Astrocyte of the hippocampus (primary cell): ENCODE results near the gene TMEM163.
"Not testable (repeated sequence)": the region's sequence is repeated elsewhere in the genome, so short reads cannot be mapped to it uniquely, and the experiment has no call there.

Source experiments
- DNase-seq: peaks from one replicate; pipeline ENCODE4 v3.0.0; 2011; ENCODE audit warnings: low read depth, low spot score

TMEM163 gene

DNA sequence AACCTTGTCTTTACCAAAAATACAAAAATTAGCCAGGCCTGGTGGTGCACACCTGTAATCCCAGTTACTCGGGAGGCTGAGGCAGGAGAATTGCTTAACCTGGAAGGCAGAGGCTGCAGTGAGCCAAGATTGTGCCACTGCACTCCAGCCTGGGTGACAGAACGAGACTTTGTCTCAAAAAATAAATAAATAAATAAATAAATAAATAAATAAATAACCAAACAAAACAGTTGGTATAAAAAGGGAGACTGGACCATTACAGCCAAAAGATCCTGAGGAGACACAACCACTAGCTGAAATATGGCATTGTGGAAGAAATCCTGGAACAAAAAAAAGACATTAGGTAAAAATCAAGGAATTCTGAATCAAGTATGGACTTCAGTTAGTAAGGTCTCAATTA is 4.9 kb upstream of the TMEM163 start:
- not testable (repeated sequence) for DNase-seq

DNA sequence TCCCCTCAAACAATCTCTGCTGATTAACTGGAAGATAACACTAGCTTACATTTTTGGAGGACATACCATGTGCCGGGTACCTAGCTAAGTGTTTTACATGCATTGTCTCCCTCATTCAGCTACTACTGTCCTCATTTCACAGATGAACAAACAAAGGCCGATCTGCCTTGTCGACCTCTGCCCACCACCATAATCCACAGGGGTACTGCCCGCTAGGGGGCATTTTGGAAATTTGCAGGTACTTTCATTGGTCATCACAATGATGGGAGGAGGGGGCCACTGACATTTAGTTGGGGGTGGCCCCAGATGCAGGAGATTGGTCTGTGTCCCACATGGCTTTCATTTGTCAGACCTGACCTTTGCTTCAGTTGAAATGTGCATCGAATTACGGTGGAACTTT is 3.9 kb upstream of the TMEM163 start:
- no peak for DNase-seq

DNA sequence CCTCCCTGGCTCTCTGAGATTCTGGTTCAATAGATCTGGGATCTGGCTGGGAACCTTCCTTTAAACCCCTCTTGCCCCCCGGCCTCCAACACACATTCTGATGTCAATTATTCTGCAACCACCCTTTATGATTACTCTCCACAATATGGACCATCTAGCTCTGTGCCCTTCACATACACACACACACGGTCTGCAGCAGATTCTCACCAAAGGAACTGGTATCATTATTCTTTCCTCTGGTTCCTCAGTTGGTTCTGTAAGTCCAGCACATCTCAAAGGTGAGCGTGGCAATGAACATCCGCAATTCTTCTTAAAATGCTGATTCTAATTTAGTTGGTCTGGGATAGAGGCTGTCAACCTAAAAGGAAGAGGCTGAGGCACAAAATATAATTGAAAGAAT is 2.8 kb upstream of the TMEM163 start:
- no peak for DNase-seq

DNA sequence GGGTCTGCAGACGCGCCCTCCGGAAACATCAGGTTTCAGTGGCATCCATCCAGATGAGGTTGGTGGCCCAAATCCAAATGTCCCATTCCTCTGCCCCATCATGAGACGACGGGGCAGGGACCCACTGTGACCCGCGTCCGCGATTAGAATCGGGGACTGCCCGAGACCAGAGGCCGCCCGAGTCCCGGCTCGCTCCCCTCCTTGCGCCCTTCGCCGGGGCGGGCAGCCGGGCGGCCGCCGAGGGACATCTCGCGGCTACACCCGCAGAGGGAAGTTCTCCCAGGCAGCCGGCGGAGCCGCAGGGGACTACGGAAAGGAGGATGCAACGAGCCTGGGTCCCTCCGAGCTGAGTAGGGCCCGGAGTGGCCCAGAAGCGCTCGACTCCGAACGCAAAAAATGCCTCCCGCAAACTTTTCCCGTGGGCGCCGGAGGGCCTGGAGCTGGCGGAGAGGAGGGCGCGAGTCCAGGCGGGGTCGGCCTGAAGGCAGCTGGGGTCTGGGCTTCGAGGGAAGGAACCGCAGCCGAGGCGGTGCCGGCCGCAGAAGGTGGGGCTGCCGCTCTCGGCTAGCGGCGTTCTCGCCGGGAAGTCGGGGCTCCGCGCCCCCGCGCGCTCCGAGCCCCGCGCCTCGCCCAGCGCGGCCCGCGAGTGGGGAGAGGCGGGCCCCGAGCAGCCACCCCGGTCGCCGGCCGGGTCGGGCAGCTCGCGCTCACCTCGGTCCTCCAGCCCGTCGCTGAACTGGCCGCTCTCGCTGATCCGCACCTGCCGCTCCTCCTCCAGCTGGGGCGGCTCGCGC is 580 bp downstream of the TMEM163 start:
- DNase-seq = peak; percentile 58

DNA sequence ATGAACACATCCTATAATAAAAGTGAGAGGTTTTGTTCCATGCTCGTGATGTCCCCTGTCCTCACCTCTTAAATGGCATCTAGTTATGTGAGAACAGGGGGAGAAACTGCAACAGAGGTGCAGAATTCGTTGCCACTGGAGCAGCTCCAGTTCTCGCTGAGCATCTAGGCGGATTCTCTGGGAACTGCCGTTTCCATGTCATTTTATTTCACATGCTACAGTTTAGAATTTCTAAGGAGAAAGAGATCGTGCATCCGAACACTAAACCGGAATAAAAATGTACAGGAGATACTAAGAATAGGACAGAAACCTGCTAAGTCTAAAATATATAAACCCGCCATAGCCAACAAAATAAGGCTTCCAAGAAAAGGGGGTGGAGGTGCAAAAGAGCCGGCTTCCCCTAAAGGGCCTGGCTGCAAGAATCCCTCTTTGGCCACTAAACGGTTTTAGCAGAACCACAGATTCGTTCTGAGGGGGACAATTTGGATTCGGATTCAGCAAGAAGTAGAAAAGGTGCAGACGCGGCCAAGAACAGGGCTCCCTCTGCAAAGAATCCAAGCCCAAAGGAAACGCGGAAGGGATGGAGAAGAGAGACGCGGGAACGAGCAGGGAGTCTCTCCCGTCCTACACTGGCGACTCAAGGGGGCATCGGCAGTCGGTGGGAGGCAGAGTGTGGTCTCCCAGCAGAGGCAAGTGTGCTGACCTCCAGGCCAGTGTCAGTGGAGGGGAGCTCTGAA is 1.3 kb downstream of the TMEM163 start:
- DNase-seq = peak; percentile 18

DNA sequence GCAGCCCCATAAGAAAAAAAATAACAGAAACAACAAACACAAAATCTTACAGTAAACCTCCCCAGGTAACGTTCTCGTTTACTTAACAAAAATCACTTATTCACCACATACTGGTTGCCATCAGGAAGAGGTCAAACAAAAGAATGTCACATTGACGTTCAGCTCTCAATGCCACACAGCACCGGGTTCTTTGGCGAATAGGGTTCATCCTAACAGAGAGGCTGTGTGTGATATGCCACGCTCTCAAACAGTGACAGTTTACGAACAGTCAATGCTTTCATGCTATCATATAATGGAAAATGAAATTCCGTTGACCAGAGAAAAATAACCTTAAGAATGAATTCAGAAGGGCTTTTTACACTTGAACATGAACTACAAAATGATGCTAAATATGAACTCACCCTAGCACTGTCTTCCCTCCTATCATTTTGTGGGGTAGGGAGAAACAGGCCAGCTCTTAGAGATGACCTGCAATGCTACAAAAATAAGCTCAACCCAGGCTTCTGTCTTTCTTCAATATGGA is 2.0 kb downstream of the TMEM163 start:
- no peak for DNase-seq

DNA sequence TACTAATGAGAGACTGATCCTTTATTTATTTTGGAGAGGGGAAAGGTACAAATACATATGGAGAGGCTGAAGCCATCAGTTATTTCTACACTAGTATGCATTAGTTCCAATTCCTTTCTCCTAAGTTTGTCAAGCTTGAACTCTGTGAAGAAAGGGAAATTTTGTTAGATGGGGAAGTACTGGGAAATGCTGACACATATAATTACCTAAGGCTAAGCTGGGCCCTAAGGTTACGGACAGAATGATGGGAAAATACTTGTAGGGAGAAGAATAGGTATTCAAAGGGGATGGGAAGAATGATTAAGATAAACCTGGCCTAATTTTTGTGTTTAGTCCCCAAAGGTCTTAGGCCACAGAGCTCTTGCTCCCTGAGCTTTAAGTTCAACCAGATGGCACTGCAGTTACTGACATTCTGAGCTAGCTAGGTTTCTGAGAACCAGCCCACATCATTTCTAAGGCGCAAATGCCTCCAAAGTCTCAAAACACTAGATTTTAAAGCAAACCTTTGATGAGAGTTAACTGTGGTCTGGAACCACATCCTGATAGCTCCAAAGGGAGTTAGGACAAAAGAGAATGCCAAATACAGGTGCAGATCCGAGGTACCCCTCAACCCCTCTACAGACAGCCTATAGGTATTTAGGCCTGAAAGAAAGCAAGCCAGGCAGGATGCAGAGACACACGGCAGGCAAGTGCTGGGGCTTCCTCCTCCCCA is 2.7 kb downstream of the TMEM163 start:
- DNase-seq = no peak

DNA sequence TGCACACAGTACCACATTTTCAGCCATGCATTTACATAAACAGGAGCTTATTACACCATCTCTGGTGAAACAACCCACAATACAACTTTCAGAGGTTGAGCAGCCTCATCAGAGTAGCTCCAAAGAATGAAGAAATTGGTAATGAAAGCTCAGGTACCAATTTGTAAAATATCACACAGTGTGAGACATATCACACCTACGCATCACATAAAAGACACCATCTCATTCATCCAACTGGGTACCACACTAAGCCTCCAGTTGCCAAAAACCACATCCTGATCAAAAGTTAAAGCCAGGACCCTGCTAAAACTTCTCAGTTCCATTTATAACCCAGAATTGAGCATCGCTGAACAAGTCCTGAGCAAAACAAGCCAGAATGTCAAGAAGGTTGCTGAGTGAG is 4.6 kb downstream of the TMEM163 start:
- DNase-seq = no peak

DNA sequence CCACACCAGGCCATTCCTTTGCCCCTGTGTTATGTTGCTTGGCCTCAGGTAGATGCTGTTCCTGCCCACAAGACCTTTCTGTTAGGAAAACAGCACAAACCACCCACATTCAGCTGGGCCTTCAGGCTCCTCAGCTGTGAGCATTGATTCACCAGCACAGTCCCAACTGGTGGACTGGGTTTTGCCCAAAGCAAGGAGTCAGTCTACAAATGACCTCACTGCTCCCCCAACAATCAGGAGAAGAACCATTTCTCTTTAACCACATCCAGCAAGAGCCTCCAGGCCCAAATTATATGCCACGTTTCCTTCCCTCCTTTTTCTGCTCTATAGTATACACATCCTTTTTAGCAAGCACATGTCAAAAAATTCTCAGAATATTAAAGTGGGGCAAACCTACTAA is 5.2 kb downstream of the TMEM163 start:
- DNase-seq = no peak

DNA sequence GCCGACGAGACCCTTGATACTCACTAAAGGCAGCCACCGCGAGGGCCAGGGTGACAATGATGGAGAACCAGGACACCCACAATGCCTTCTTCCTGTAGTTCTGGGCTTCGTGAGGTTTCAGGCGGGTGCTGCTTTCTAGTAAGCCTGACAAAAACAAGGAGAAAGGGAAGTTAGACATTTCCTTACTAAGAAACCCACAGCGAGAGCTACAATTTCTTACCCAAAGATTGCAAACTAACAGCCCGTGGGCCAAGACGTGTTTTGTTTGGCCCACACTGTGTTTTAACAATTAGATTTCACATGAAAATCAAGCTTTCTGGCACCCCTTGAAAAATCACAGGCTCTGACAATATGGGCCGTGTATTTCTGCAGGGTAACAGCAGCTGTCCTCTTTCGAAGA is 5.6 kb downstream of the TMEM163 start:
- DNase-seq = peak; percentile 17

DNA sequence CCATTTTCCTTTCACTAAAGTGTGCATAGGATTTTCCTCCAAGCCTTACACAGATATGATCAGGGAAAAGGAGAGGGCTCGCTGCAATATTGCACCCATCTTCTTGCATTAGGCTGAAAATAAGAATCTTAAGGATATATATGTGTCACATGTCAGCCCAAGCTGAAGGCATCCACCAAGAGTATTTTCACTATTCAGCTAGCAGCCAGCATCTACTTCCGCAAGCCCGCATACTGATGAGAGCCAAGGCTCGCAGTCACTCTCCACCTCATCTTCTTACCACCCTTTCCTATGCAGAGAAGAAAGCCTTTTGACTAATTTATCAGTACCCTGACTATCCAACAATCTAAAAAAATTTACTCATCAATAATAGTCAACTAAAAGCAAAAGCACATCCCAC is 6.1 kb downstream of the TMEM163 start:
- DNase-seq = no peak

DNA sequence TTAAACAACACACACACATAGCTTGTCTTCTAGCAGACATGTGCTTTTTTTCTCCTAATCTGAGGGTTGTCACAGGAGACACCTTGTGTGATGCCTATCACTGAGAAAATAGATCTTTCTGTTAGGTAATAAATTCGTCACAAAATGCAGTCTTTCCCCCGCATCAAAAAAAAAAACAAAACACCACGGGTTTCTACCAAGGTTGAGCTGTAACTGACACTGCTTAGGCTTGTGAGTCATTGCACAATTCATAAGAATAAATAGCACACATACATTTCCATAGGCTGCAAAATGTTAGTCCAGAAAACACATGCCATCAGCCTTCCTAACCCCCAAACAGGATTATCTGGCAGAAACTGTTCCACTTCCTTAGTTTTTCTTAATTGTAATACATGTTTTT is 6.5 kb downstream of the TMEM163 start:
- no peak for DNase-seq

DNA sequence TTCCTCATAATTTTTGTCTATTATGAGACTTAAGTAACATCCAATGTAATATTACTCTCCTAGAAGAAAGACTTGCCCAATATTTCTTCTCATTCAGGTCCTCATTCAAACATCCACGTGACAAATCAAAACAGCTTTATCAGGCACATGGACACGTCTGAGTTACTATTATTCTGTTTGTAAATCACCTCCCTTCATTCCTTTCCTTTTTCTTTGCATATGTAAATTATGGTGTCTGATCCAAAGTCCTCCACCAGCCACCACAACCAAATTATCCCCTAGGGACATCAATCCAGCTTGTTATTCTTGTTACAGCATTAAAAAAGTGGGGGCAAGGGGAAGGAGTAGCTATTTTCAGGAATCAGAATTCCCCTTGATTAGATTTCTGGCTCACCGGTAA is 7.1 kb downstream of the TMEM163 start:
- DNase-seq = peak; percentile 55

DNA sequence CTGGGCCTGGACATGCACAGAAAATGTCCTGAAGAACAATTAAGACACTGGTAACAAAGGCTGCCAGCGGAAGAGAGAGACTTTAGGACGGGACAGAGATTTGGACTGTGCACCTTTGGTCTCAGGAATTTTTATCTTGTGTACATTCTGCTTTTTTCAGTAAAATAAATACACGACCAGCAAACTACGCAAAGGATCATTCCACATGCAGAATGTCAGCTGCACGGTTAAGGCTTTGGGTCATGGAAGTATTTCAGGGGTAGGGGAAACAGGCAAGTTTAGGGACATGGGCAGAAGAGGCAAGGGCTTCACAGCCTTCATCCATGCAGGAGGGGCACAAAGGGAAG is 11.5 kb downstream of the TMEM163 start:
- DNase-seq = no peak

DNA sequence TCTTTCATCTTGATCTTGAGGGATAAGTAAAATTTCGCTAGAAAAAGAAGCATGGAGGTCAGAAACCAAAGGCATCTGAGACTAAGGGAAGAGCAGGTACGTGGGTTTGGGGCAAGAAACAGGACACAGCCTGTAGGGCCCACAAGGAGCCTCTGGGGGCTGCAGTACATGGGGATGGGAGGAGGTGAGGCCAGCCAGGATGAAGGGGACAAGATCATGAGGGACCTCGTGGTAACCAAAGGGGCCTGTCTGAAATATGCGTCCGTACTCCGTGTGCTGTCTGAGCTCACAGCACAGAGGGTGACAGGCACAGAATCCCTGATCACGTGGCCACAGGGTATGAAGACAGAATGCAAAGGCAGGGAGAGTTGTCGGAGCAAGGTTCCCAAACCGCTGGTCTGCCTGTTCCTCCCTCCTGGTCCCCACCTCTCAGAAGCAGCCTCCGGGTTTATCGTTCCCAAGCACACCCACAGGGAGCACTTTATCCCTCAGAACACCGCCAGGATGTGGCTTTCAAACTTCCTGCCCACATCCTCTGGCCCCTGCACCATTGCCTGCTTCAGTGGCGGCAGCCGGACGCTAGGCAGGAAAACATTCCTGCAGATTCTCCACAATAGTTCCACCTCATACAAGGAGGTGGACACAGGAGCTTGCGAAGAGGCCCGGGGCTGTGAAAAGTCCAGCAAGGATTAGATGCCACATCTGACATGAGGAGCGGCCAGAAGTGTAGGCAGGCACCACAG is 12.0 kb downstream of the TMEM163 start:
- DNase-seq = no peak

DNA sequence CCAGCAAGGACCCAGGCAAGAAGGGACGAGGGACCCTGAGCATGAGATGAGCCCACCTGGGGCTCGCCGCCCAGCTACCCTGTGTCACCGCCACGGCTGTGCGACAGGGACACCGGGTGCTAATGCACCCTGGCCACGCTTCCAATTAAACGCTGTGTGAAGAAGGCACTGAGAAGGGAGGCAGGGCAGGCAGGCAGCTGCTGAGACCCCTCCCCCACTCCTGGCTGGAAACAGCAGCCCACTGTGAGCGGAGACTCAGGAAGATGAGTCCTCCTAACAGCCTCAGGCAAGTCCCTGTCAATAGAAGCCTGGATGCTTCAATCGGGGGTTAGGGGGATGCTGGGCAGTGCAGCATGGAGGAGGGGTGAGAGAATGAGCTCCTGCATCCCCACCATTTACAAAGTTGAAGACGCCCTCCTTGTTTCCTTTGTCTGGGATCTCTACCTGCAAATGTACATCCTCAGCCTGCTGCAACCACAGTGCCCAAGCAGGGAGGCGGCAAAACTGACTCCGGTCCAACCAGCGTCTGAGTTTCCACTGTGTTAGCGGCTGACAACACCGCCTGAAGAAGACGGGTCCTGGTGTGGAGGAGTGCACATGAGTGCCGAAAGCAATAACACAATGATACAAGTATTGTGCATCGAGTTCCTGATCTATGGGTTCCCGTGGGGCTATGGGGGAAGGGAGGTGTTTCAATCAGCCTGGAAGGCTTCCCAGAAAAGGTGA is 12.8 kb downstream of the TMEM163 start:
- no peak for DNase-seq

DNA sequence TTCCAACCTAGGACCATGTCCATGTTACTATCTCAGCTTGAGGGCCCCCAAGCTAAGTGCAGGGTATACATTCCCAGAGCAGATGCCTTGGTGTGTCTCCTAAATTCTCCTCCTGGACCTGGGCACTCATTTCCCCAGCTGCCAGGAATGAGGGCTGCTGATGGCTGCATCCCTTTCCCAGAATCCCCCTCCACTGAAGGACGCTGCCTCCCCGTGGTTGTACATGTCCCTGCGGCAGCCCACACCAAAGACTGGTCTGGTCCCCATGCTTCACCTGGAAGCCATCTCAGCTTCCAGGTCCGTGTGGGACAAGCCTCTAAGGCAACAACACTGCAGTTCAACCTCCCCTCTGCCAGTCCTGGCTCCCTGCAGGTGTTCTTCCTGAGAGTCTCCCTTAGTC is 14.6 kb downstream of the TMEM163 start:
- DNase-seq = no peak

DNA sequence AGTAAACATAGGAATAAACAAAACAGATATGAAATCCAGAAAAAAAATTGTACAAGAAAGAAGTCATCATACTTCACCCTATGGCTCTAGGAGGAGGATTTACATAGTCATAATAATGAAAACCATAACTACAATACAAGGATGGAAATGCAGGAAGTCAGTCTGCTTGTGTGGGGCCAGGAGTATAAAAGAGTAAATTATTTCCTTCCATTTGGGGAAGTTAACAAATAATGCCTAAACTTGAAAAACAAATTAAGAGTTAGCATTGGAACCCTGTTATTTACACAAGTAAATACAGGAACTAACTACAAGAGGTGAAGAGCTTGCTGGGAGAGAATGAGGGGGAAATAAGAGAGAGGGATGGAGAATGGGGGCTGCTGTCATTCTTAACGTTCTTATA is 15.4 kb downstream of the TMEM163 start:
- no peak for DNase-seq

DNA sequence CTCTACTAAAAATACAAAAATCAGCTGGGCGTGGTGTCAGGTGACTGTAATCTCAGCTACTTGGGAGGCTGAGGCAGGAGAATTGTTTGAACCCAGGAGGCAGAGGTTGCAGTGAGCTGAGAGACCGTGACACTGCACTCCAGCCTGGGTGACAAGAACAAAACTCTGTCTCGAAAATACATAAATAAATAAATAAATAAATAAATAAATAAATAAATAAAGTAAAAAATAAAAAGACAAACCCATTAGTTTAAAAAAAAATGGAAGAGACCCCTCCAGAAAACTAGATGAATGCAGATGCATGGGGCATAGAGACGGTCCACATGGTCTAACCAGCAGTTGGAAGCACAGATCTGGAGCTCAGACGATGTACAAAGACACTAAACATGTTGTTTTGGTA is 18.1 kb downstream of the TMEM163 start:
- DNase-seq = no peak

DNA sequence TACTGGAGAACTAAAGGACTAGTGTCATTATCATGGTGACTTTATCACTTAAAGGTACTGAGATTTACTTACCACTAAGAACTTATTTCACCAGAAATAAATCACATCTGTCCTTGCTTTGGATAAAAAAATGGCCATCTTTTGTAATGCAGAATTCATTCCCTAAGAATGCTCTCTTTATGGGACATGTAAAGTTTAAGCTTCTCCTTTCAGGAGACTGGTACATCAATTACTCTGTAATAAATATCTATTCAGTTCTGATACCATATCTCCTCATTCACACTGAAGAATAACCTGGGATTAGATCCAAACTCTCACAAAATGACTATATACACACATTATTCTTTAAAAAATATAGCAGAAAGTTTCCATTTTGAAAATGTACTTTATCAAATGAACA is 24.4 kb downstream of the TMEM163 start:
- DNase-seq = no peak
